PC-3 (cell line): ENCODE data around the gene KCNJ15.

Experiments used
- EZH2 ChIP-seq: fragments of 300-600 bp; sonication (generic); IDR thresholded peaks from one replicate; pipeline ENCODE4 v1.6.1; 2017; ENCODE audit warnings: antibody characterized with exemption, mild to moderate bottlenecking, low read length; ENCODE audit not compliant: unreplicated experiment
- EZH2phosphoT487 ChIP-seq: fragments of 300-600 bp; sonication (generic); IDR thresholded peaks from 2 replicates; pipeline ENCODE4 v1.6.1; 2018; ENCODE audit warnings: mild to moderate bottlenecking, antibody characterized with exemption, low read length, borderline replicate concordance
- TF ChIP-seq, protein P1 (sequence below): fragments of 300-600 bp; sonication (generic); conservative IDR thresholded peaks from 2 replicates; pipeline ENCODE4 v1.5.1; 2017; ENCODE audit warnings: antibody characterized with exemption, low read depth, mild to moderate bottlenecking, low read length

GRCh38 chr21:38350684-38351083 lies 93.9 kb downstream of the KCNJ15 start:
- TF ChIP-seq, protein P1, sequence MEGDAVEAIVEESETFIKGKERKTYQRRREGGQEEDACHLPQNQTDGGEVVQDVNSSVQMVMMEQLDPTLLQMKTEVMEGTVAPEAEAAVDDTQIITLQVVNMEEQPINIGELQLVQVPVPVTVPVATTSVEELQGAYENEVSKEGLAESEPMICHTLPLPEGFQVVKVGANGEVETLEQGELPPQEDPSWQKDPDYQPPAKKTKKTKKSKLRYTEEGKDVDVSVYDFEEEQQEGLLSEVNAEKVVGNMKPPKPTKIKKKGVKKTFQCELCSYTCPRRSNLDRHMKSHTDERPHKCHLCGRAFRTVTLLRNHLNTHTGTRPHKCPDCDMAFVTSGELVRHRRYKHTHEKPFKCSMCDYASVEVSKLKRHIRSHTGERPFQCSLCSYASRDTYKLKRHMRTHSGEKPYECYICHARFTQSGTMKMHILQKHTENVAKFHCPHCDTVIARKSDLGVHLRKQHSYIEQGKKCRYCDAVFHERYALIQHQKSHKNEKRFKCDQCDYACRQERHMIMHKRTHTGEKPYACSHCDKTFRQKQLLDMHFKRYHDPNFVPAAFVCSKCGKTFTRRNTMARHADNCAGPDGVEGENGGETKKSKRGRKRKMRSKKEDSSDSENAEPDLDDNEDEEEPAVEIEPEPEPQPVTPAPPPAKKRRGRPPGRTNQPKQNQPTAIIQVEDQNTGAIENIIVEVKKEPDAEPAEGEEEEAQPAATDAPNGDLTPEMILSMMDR = no peak
- TF ChIP-seq EZH2 = no peak
- no peak for TF ChIP-seq EZH2phosphoT487
